NB4 (cell line): ENCODE measurements around the gene SSTR4.

Experiments
- POLR2A ChIP-seq: IDR thresholded peaks from 2 replicates; pipeline ENCODE4 v1.6.1; 2011; ENCODE audit warnings: mild to moderate bottlenecking; ENCODE audit not compliant: insufficient read length; ENCODE audit errors: extremely low read depth
- TF ChIP-seq, protein P1 (sequence below): IDR thresholded peaks from 2 replicates; pipeline ENCODE4 v1.6.1; 2011; ENCODE audit warnings: low read depth, low read length
- TF ChIP-seq, protein P2 (sequence below): IDR thresholded peaks from one replicate; pipeline ENCODE4 v1.5.1; 2012; ENCODE audit warnings: low read depth, low read length

DNA sequence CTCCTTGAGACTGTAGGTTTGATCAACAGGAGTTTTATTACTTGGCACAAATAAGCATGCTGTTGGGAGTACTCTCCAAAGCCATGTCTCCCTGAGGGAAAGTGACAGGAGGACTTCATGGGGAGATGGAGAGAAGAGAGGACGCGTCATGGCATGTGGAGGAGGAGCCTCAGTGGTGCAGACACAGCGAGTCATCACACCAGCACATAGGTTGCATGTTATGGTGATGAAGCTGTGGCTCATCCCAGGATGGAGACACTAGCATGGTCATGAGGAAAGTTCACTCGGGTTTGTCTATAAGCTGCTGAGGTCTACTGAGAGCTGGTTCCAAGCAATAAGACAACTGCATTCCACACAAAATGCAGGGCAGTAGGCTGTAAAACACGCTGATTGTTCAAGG lies 13.2 kb upstream of the SSTR4 start:
- no peak for TF ChIP-seq POLR2A
- TF ChIP-seq, protein P1, sequence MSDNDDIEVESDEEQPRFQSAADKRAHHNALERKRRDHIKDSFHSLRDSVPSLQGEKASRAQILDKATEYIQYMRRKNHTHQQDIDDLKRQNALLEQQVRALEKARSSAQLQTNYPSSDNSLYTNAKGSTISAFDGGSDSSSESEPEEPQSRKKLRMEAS = no peak
- TF ChIP-seq, protein P2, sequence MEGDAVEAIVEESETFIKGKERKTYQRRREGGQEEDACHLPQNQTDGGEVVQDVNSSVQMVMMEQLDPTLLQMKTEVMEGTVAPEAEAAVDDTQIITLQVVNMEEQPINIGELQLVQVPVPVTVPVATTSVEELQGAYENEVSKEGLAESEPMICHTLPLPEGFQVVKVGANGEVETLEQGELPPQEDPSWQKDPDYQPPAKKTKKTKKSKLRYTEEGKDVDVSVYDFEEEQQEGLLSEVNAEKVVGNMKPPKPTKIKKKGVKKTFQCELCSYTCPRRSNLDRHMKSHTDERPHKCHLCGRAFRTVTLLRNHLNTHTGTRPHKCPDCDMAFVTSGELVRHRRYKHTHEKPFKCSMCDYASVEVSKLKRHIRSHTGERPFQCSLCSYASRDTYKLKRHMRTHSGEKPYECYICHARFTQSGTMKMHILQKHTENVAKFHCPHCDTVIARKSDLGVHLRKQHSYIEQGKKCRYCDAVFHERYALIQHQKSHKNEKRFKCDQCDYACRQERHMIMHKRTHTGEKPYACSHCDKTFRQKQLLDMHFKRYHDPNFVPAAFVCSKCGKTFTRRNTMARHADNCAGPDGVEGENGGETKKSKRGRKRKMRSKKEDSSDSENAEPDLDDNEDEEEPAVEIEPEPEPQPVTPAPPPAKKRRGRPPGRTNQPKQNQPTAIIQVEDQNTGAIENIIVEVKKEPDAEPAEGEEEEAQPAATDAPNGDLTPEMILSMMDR = no peak
